M059J (cell line): ENCODE data around the gene CHMP3. TPM values are rescaled to one million over a fixed set of nuclear protein-coding genes. Genes with fewer than 3 reads are reported as not detected.
A peak's percentile ranks its signal among the peaks of the same experiment; 100 is the strongest.
"Not testable (repeated sequence)": the region's sequence is repeated elsewhere in the genome, so short reads cannot be mapped to it uniquely, and the experiment has no call there.

Source experiments
- DNase-seq: peaks from one replicate; pipeline ENCODE4 v3.0.0-alpha.2; 2012; ENCODE audit warnings: low read depth
- total RNA-seq: library from RNA; depleted of rRNA; stranded (reverse); fragments of >200 nt; shearing (Covaris generic); gene quantifications from 2 replicates; pipeline ENCODE4 v1.2.3, GENCODE V29; 2014

CHMP3 gene
- total RNA-seq, 1 experiment from 2014 or later = 79.2 TPM

GRCh38 chr2:86510436-86510933 is 52.8 kb downstream of the CHMP3 start:
- no peak for DNase-seq

- no peak for DNase-seq
Observed at GRCh38 chr2:86507600-86507999, 55.6 kb downstream of the CHMP3 start.

GRCh38 chr2:86500325-86501083 is 62.7 kb downstream of the CHMP3 start:
- no peak for DNase-seq

- DNase-seq = peak; percentile 30
Observed at GRCh38 chr2:86499326-86499725, 63.9 kb downstream of the CHMP3 start.

GRCh38 chr2:86498468-86499260 is 64.6 kb downstream of the CHMP3 start:
- peak; percentile 85 for DNase-seq

GRCh38 chr2:86496391-86496790 is 66.9 kb downstream of the CHMP3 start:
- DNase-seq = not testable (repeated sequence)

- no peak for DNase-seq
Observed at GRCh38 chr2:86492048-86492453, 71.2 kb downstream of the CHMP3 start.

GRCh38 chr2:86491088-86491487 is 72.2 kb downstream of the CHMP3 start:
- no peak for DNase-seq

GRCh38 chr2:86490245-86490644 is 73.0 kb downstream of the CHMP3 start:
- no peak for DNase-seq

GRCh38 chr2:86489542-86489941 is 73.7 kb downstream of the CHMP3 start:
- DNase-seq = no peak

GRCh38 chr2:86488561-86489250 is 74.5 kb downstream of the CHMP3 start:
- no peak for DNase-seq

GRCh38 chr2:86487062-86487461 is 76.2 kb downstream of the CHMP3 start:
- no peak for DNase-seq

- no peak for DNase-seq
Observed at GRCh38 chr2:86485802-86486201, 77.4 kb downstream of the CHMP3 start.

- DNase-seq = no peak
Observed at GRCh38 chr2:86485103-86485502, 78.1 kb downstream of the CHMP3 start.

GRCh38 chr2:86484385-86484784 is 78.9 kb downstream of the CHMP3 start:
- no peak for DNase-seq

- DNase-seq = peak; percentile 40
Observed at GRCh38 chr2:86482034-86482433, 81.2 kb downstream of the CHMP3 start.

- DNase-seq = no peak
Observed at GRCh38 chr2:86480105-86480504, 83.1 kb downstream of the CHMP3 start.

- DNase-seq = no peak
Observed at GRCh38 chr2:86477349-86477748, 85.9 kb downstream of the CHMP3 start.

GRCh38 chr2:86476918-86477317 is 86.3 kb downstream of the CHMP3 start:
- no peak for DNase-seq

GRCh38 chr2:86476092-86476491 is 87.2 kb downstream of the CHMP3 start:
- DNase-seq = no peak

- DNase-seq = no peak
Observed at GRCh38 chr2:86471637-86472036, 91.6 kb downstream of the CHMP3 start.

- DNase-seq = no peak
Observed at GRCh38 chr2:86470890-86471289, 92.4 kb downstream of the CHMP3 start.
